ENCODE results near the gene DPEP2. TPM values are rescaled to one million over a fixed set of nuclear protein-coding genes. Genes with fewer than 3 reads are reported as not detected.

The DPEP2 gene
- total RNA-seq, 1 donor, result under 0.01 TPM

DNA sequence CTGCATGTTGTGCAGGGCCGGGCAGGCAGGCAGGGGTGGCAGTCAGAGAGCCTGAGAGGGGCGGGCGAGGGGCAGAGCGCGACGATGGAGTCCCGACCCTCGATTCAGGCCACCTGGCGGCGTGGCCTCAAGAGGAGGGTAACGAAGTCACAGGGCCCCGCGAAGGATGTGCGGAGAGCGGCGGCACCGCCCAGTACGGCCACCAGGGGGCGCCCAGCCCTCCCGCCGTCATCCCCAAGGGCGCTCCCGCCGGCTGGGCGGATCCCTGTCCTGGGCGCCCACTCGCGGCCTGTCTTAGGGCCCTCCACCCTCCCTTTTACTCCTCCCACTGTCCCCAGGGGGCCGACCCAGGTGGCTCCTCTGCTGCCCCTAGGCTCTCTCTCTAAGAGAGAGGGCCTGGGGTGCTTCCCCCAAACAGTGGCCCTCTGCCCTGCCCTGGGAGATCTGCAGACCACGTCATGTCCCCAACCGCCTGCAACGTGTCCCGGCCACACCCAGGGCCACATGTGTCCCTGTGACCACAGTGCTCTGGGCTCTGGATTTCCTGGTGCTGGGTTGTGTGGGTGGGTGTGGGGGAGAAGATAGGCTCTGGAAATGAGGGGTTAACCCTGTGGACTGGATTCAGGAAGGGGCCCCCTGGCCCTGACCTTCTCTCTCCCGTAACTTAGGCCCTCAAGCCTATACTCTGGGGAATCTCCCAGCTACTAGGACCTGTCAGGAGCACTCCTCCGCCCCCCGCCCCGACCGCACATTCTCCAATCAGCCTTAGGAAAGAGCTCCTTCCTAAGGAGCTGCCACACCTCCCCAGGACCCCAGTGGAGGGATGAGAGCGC is 5.9 kb downstream of the DPEP2 start:
- peak; percentile 86 for TF ChIP-seq CTCF (IDR thresholded peaks at IDR 0.05; ENCODE audit: insufficient read depth, low read depth, low read length)
- DNase-seq (ENCODE audit: low read depth), result peak; percentile 66
- peak overlapping the region; percentile 14 for H3K4me3 ChIP-seq (ENCODE audit: low read depth, low read length)

DNA sequence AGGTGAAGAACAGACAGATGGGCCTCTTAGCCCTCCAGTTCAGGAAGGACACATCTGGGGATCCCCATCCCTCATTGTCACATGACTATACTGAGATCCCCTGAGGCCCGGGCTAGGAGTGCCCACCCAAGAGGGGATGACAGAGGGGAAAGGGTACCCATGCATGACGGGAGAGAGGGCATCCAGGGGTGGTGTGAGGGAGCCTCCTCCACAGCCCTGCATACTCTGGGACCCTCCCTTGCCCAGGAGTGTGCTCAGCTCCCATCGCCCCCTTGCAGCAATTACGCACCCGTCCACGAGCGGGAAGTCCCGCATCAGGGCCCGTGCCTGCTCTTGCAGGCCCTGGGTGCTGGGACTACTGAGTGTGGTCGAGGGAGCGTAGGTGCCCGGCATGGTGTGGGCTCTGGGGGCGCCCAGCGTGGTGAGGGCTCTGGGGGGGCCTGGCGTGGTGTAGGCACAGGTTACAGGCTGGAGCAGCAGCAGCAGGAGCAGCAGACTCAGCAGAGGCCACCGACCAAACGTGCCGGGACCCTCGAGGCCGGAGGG is 6.5 kb downstream of the DPEP2 start:
- H3K4me3 ChIP-seq (ENCODE audit: low read depth, low read length), result no peak overlapping the region
- no peak for TF ChIP-seq CTCF (IDR thresholded peaks at IDR 0.05; ENCODE audit: insufficient read depth, low read depth, low read length)
- DNase-seq (ENCODE audit: low read depth), result no peak

- H3K4me3 ChIP-seq (ENCODE audit: low read depth, low read length), result no peak overlapping the region
- TF ChIP-seq CTCF (IDR thresholded peaks at IDR 0.05; ENCODE audit: insufficient read depth, low read depth, low read length), result no peak
- no peak for DNase-seq (ENCODE audit: low read depth)
Observed at GRCh38 chr16:67990018-67990386, 9.3 kb downstream of the DPEP2 start.

DNA sequence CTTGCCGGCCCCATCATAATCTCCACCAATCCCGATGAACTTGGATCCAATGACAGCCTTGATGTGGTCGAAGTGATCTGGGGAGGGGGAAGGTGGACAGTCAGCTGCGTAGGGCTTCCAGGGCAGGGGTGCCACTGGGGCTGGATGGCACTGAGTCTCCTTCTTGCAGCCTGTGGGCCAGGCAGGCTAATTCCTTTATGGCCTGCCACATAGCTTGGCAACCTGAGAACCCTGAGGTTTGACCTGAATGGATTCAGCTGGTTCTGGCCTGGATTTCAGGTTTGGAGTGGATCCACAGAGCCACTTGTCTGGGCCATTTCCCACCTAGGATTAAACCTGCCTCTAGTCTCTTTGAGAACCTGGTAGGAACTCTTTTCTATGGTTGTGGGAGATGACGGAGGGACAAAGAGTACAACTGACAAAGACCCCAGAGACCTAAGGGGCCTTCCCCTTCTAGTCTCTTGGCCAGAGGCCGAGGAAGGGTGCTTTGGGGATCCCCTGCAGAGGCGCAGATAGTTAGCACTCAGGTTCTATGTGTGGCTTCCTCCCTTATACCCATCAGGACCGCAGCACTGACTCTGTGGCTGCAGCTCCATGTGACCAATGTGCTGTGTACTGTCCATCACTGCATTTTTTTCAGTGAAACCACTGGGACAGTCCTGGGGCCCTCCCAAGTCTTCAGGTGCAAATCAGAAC is 9.8 kb downstream of the DPEP2 start:
- no peak for TF ChIP-seq CTCF (IDR thresholded peaks at IDR 0.05; ENCODE audit: insufficient read depth, low read depth, low read length)
- DNase-seq (ENCODE audit: low read depth), result no peak
- H3K4me3 ChIP-seq (ENCODE audit: low read depth, low read length), result no peak overlapping the region

GRCh38 chr16:67988675-67989074 is 10.6 kb downstream of the DPEP2 start:
- DNase-seq (ENCODE audit: low read depth), result no peak
- TF ChIP-seq CTCF (IDR thresholded peaks at IDR 0.05; ENCODE audit: insufficient read depth, low read depth, low read length), result no peak
- H3K4me3 ChIP-seq (ENCODE audit: low read depth, low read length), result no peak overlapping the region

DNA sequence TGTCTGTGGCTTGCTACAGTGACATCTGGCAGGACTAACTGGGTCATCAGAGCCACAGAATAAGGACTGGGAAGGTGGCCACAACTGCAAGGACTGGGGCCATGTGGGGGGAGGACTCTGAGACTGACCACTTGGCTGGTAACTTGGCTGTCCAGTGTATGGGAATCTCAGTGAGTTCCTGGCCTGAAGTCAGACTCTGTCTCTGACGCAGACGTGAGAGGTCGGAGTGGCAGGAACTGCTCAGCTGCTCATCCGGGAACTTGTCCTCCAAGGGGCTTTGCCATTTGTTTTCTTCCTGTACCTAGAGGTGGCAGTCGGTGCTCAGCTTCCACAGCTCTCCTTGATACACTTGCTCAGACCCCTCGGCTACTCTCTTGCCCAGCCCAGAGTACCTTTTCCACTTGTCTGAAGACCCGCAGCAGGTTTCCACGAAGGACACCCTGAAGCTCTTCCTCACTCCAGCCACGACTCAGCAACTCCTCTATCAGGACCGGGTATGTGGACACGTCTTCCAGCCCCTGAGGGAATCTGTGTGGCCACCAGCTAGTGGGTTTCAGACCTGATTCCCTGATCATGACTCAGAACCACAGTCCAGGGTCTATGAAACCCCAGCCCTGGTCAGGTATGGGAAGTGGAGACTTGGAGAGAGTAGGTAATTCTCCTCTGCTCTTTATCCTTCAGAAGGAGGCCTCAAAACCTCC is 11.7 kb downstream of the DPEP2 start:
- H3K4me3 ChIP-seq (ENCODE audit: low read depth, low read length), result no peak overlapping the region
- TF ChIP-seq CTCF (IDR thresholded peaks at IDR 0.05; ENCODE audit: insufficient read depth, low read depth, low read length), result no peak
- DNase-seq (ENCODE audit: low read depth), result peak; percentile 19
